Lower leg skin (tissue), 3 donors: ENCODE data around the gene STK11IP.

Experiments used
- POLR2A ChIP-seq, 2 donors: fragments of 450-650 bp; IDR thresholded peaks; one replicate each; pipeline ENCODE4 v1.6.1; 2016 to 2017; ENCODE audit warnings: antibody characterized with exemption in 2 of 2, mild to moderate bottlenecking in 1 of 2, moderate library complexity in 1 of 2
- TF ChIP-seq, protein P1 (sequence below), 3 donors: fragments of 450-650 bp; IDR thresholded peaks; one replicate each; pipeline ENCODE4 v1.5.1; 2016; ENCODE audit warnings: antibody characterized with exemption in 3 of 3, mild to moderate bottlenecking in 3 of 3, moderate library complexity in 2 of 3

DNA sequence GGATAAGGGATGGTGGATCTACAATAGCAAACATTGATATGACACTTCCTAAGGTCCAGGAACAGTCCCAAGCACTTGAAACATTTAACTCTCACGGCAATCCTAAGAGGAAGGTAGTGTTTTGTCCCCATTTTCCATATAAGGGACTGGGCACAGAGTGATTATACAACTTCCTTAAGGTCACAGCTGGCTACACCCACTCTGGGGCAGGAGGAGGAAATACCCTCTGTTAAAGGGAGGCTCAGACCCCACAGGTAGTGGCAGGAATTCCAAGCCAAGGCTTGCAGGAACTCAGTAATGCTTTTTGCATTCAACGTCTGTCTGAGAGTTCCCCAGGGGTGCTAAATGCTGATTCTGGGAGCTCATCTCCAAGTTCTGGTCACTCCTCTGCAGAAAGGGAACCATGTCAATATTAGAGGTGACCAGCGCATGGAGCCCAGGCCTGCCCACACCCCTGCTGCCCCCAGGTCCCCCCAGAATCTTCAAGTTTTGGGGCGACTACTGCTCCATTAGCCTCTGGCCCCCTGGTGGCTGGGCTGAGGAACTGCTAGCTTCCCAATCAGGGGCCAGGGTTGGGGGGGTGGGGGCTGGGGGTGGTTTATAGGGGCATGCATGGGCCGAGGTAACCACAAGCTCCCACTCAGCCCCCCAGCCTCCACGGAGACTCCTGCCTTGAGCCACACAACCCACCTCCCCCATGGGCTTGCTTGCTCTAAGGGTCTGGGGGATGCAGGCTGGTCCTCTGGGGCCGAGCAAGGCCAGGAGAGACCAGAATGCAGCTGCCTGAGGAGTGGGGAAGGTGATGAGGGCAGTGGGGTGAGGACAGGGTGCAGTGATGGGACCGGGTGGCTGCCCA is 37.4 kb upstream of the STK11IP start:
- TF ChIP-seq POLR2A (IDR thresholded peaks at IDR 0.05) = no peak
- TF ChIP-seq, protein P1, sequence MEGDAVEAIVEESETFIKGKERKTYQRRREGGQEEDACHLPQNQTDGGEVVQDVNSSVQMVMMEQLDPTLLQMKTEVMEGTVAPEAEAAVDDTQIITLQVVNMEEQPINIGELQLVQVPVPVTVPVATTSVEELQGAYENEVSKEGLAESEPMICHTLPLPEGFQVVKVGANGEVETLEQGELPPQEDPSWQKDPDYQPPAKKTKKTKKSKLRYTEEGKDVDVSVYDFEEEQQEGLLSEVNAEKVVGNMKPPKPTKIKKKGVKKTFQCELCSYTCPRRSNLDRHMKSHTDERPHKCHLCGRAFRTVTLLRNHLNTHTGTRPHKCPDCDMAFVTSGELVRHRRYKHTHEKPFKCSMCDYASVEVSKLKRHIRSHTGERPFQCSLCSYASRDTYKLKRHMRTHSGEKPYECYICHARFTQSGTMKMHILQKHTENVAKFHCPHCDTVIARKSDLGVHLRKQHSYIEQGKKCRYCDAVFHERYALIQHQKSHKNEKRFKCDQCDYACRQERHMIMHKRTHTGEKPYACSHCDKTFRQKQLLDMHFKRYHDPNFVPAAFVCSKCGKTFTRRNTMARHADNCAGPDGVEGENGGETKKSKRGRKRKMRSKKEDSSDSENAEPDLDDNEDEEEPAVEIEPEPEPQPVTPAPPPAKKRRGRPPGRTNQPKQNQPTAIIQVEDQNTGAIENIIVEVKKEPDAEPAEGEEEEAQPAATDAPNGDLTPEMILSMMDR (IDR thresholded peaks at IDR 0.05) = no peak
